ENCODE data around the gene IBTK. TPM values are rescaled to one million over a fixed set of nuclear protein-coding genes. Genes with fewer than 3 reads are reported as not detected.
A peak's percentile ranks its signal among the peaks of the same experiment; 100 is the strongest.

IBTK gene
- polyA plus RNA-seq, 2 of the 4 experiments (the other 2 are of a cell fraction) = 34.2 to 87.3 TPM

DNA sequence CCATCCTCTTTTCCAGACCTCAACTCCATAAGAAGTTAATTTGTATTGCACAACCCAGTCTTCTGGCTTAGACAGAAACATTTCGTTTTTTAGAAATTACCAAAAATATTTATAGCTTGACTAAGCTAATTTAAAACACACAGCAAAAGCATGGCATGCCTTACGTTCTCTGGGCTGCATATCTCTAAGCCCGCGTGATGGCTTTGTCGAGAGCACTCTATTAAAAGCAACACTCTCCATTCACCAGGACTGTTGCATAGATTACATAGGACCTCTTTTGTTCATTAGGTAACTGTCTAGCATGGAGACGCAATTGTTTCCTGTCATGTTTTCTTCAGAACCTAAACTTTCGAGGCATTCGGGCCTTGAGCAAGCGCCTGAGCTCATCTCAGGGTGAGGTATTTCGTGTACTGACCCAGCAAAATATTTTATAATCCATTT lies 104.5 kb downstream of the IBTK start:
- CTCF ChIA-PET = no interaction called here
- Histone ChIP-seq H3K4me1 (peaks cover 27% of the 10 kb centered on the region), H3K9me3 (peaks cover 7% of the 10 kb centered on the region; the same call in 2 of the 3 replicates), H3K4me3 (no peak overlapping the region), H3K4me2 (no peak overlapping the region), H3K27ac (peak overlapping the region in 1 of 2 experiments; percentile 80; a peak in 3 of 6 replicates)
- FAIRE-seq (no peak), DNase-seq (ENCODE audit: low read depth in 1 of 2, low spot score in 1 of 2) (no peak), ATAC-seq (no peak)
- TF ChIP-seq ZC3H11A (IDR thresholded peaks at IDR 0.05) = no peak
- TF ChIP-seq, protein P1, sequence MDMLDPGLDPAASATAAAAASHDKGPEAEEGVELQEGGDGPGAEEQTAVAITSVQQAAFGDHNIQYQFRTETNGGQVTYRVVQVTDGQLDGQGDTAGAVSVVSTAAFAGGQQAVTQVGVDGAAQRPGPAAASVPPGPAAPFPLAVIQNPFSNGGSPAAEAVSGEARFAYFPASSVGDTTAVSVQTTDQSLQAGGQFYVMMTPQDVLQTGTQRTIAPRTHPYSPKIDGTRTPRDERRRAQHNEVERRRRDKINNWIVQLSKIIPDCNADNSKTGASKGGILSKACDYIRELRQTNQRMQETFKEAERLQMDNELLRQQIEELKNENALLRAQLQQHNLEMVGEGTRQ (IDR thresholded peaks at IDR 0.05) = no peak
- no peak for TF ChIP-seq RFX5 (IDR thresholded peaks at IDR 0.05)
- no peak for TF ChIP-seq EHF (CRISPR knock-in tag; IDR thresholded peaks at IDR 0.05)
- TF ChIP-seq ZSCAN20 (CRISPR knock-in tag; IDR thresholded peaks at IDR 0.05) = no peak
- 96% methylated on average over 10 of the region's 10 CpGs for WGBS (ENCODE audit: missing lambda C conversion rate)
- POLR2A ChIA-PET = no interaction called here

DNA sequence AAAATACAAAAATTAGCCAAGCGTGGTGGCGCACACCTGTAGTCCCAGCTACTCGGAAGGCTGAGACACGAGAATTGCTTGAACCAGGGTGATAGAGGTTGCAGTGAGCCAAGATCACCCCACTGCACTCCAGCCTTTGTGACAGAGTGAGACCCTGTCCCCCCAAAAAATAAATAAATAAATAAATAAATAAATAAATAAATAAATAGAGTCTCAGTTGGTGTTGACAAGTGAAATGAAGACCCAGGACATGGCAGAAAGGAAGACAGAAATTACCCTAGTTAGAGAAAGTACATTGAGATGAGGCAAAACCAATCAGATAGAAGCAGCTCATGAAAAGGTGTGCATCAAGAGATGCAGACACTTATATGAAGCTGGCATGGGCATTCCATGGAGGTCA lies 105.0 kb downstream of the IBTK start:
- ChIA-PET CTCF (no interaction called here), POLR2A (no interaction called here)
- no peak overlapping the region for H3K4me3 ChIP-seq
- H3K27ac ChIP-seq = no peak overlapping the region
- FAIRE-seq (no peak), ATAC-seq (no peak), DNase-seq (ENCODE audit: low read depth in 1 of 2, low spot score in 1 of 2) (no peak)
- peaks cover 7% of the 10 kb centered on the region; the same call in 2 of the 3 replicates for H3K9me3 ChIP-seq
- 98% methylated on average over 4 of the region's 4 CpGs for WGBS (ENCODE audit: missing lambda C conversion rate)
- TF ChIP-seq ZC3H11A (IDR thresholded peaks at IDR 0.05) (peak; percentile 24; the same call in 1 of the 2 replicates), HOXB5 (CRISPR knock-in tag; IDR thresholded peaks at IDR 0.05) (no peak), JUN (IDR thresholded peaks at IDR 0.05) (no peak), FOXS1 (CRISPR knock-in tag; IDR thresholded peaks at IDR 0.05) (no peak), ESRRA (IDR thresholded peaks at IDR 0.05; ENCODE audit: borderline replicate concordance, low read length) (no peak)
- no peak overlapping the region for H3K4me2 ChIP-seq
- peaks cover 27% of the 10 kb centered on the region for H3K4me1 ChIP-seq

DNA sequence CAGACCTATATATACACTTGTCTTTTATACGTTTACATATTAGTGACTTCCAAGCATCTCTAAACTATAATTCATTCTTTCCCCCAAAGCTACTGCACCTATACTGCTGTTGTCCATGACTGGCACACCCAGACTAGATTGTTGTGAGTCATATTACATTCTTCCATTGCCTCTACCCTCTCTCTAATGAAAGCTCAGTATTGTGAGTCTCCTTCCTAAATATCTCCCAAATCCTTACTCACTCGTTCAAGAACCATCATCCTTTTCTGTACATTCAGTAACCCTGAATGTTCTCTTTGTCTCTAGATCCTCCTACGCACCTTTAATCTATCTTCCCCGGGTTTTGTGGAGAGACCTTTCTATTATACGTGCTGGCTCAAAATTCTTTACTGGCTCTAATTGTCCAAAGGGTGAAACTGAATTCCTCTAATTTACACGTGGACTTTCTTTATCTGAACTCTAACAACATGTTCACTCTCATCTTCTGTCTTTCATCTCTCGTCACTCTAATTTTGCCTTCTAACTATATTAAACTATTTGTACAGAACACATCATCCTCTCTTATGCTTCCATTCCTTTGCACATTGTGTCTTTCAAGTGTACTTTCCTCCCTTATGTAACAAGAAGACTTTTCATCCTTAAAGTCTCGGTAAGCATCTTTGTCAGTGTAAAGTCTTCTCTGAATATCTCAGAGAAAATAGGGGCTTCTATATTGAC lies 109.3 kb downstream of the IBTK start:
- no peak overlapping the region for H3K4me2 ChIP-seq
- DNase-seq (ENCODE audit: low read depth in 1 of 2, low spot score in 1 of 2) (no peak), FAIRE-seq (no peak), ATAC-seq (no peak)
- H3K4me3 ChIP-seq = no peak overlapping the region
- no peak overlapping the region for H3K27ac ChIP-seq
- H3K9me3 ChIP-seq = peaks cover 7% of the 10 kb centered on the region; the same call in 2 of the 3 replicates
- TF ChIP-seq RARB (CRISPR knock-in tag; IDR thresholded peaks at IDR 0.05) = no peak
- no peak for TF ChIP-seq EHF (CRISPR knock-in tag; IDR thresholded peaks at IDR 0.05)
- TF ChIP-seq JUNB (IDR thresholded peaks at IDR 0.05) = no peak
- no peak for TF ChIP-seq PHF8 (IDR thresholded peaks at IDR 0.05; ENCODE audit: borderline replicate concordance, low read depth)
- TF ChIP-seq, protein P1 (IDR thresholded peaks at IDR 0.05) = no peak
- TF ChIP-seq CBX8 (IDR thresholded peaks at IDR 0.05) = no peak
- no peak for TF ChIP-seq FOSL2 (IDR thresholded peaks at IDR 0.05)
- no peak for TF ChIP-seq FOSL2 (CRISPR knock-in tag; IDR thresholded peaks at IDR 0.05)
- ChIA-PET CTCF (interaction anchor here (1.4 kb wide), 1 partner anchor 11 kb away, joined by 3 read pairs; no protein-coding TSS in a partner anchor), POLR2A (no interaction called here)
- WGBS (ENCODE audit: missing lambda C conversion rate) = 75% methylated on average over 8 of the region's 8 CpGs
- H3K4me1 ChIP-seq = peaks cover under 1% of the 10 kb centered on the region; the same call in 1 of the 3 replicates

DNA sequence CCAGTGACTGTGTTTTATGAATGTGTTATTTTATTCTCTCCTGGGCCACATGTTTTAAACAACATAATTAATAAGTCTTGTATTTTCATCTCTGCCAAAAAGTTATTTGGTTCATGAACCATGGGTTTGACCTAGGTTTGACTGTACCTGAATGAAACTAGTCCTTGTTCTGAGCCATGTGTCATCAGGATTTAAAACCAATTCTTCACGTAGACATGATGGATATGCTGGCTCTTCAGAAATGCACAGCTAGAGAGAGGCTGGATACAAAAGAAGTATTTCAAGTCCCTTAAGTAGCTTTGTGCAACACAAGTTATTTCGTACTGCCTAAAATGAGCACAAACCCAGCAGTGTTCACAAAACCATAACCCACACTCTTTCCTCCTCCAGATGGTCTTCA lies 116.1 kb downstream of the IBTK start:
- no peak overlapping the region for H3K27ac ChIP-seq
- WGBS (ENCODE audit: missing lambda C conversion rate) = 75% methylated on average over 2 of the region's 2 CpGs
- POLR2A ChIA-PET = no interaction called here
- no peak overlapping the region for H3K4me3 ChIP-seq
- DNase-seq (ENCODE audit: low read depth in 1 of 2, low spot score in 1 of 2) (no peak), FAIRE-seq (no peak), ATAC-seq (no peak)
- no peak overlapping the region for H3K4me2 ChIP-seq
- no peaks in the 10 kb centered on the region for H3K9me3 ChIP-seq
- TF ChIP-seq, protein P2, sequence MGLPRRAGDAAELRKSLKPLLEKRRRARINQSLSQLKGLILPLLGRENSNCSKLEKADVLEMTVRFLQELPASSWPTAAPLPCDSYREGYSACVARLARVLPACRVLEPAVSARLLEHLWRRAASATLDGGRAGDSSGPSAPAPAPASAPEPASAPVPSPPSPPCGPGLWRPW (IDR thresholded peaks at IDR 0.05) = no peak
- no peak for TF ChIP-seq JUN (IDR thresholded peaks at IDR 0.05)
- TF ChIP-seq, protein P3, sequence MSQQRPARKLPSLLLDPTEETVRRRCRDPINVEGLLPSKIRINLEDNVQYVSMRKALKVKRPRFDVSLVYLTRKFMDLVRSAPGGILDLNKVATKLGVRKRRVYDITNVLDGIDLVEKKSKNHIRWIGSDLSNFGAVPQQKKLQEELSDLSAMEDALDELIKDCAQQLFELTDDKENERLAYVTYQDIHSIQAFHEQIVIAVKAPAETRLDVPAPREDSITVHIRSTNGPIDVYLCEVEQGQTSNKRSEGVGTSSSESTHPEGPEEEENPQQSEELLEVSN (IDR thresholded peaks at IDR 0.05; ENCODE audit: borderline replicate concordance, low read depth) = no peak
- TF ChIP-seq HOXA7 (CRISPR knock-in tag; IDR thresholded peaks at IDR 0.05) = no peak
- no peak for TF ChIP-seq CBX8 (IDR thresholded peaks at IDR 0.05)
- TF ChIP-seq TFCP2L1 (CRISPR knock-in tag; IDR thresholded peaks at IDR 0.05) = no peak
- no peak for TF ChIP-seq FOSL2 (IDR thresholded peaks at IDR 0.05)
- TF ChIP-seq FOSL2 (CRISPR knock-in tag; IDR thresholded peaks at IDR 0.05) = no peak
- TF ChIP-seq PHF8 (IDR thresholded peaks at IDR 0.05; ENCODE audit: borderline replicate concordance, low read depth) = no peak
- TF ChIP-seq, protein P4, sequence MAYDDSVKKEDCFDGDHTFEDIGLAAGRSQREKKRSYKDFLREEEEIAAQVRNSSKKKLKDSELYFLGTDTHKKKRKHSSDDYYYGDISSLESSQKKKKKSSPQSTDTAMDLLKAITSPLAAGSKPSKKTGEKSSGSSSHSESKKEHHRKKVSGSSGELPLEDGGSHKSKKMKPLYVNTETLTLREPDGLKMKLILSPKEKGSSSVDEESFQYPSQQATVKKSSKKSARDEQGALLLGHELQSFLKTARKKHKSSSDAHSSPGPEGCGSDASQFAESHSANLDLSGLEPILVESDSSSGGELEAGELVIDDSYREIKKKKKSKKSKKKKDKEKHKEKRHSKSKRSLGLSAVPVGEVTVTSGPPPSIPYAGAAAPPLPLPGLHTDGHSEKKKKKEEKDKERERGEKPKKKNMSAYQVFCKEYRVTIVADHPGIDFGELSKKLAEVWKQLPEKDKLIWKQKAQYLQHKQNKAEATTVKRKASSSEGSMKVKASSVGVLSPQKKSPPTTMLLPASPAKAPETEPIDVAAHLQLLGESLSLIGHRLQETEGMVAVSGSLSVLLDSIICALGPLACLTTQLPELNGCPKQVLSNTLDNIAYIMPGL (CRISPR knock-in tag; IDR thresholded peaks at IDR 0.05; ENCODE audit: borderline replicate concordance) = no peak
- TF ChIP-seq SMC3 (IDR thresholded peaks at IDR 0.05) = no peak
- TF ChIP-seq ESRRA (IDR thresholded peaks at IDR 0.05; ENCODE audit: borderline replicate concordance, low read length) = no peak
- no peak for TF ChIP-seq HOXB5 (CRISPR knock-in tag; IDR thresholded peaks at IDR 0.05)
- no peak for TF ChIP-seq EHMT2 (IDR thresholded peaks at IDR 0.05; ENCODE audit: low read depth)
- TF ChIP-seq, protein P5, sequence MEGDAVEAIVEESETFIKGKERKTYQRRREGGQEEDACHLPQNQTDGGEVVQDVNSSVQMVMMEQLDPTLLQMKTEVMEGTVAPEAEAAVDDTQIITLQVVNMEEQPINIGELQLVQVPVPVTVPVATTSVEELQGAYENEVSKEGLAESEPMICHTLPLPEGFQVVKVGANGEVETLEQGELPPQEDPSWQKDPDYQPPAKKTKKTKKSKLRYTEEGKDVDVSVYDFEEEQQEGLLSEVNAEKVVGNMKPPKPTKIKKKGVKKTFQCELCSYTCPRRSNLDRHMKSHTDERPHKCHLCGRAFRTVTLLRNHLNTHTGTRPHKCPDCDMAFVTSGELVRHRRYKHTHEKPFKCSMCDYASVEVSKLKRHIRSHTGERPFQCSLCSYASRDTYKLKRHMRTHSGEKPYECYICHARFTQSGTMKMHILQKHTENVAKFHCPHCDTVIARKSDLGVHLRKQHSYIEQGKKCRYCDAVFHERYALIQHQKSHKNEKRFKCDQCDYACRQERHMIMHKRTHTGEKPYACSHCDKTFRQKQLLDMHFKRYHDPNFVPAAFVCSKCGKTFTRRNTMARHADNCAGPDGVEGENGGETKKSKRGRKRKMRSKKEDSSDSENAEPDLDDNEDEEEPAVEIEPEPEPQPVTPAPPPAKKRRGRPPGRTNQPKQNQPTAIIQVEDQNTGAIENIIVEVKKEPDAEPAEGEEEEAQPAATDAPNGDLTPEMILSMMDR (IDR thresholded peaks at IDR 0.05) = no peak
- H3K4me1 ChIP-seq = no peaks in the 10 kb centered on the region
- CTCF ChIA-PET = no interaction called here
